ENCODE measurements around the gene ANK3. TPM values are rescaled to one million over a fixed set of nuclear protein-coding genes. Genes with fewer than 3 reads are reported as not detected.

The ANK3 gene
- total and polyA plus RNA-seq, 2 donors (not counting 3 experiments of a cell fraction or from before 2014, with no cell fraction given), result 0.88 to 8.5 TPM

DNA sequence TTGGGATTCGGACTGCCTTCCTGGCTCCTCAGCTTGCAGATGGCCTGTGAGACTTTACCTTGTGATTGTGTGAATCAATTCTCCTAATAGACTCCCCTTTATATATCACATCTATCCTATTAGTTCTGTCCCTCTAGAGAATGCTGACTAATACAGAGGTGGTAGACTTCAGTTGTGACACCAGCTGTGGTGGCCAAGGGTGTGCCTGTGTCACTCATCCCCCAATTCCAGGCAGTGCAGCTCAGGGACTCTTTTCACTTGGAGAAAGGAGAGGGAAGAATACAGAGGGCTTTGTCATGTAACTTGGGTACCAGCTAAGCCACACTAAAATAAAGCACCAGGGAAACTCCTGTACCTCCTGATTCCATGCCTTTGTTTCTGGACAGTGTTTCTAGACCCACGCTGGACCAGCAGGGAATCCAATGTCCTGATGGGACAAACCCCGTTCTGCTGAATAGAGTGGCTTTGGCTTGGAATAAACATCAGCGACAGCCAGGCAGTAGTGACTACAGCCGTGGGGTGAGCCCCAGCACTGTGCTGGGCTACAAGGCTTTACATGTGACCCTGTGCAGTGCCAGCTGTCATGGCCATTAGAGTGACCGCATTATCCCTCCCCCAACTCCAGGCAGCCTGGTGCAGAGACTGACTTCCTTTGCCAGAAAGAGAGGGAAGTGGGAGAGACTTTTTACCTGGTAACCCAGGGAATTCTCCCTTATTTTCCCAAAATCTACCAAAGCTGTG is 233.6 kb downstream of the ANK3 start:
- H3K9me3 ChIP-seq (replicated peaks; ENCODE audit: control insufficient read depth, insufficient read depth, low read length), result no peaks in the 10 kb centered on the region
- dilution Hi-C loops (cut with MboI; ENCODE audit: extremely low pct_ligation_motif_present, low sequenced_read_pairs) (no loop called here), intact Hi-C loops (cut with micrococcal nuclease) (no loop called here)
- BruUV-seq (replicated peaks), result no TSS peak
- no peak for TF ChIP-seq MYC (IDR thresholded peaks at IDR 0.05; ENCODE audit: low read depth, low read length)
- no peak for TF ChIP-seq POLR2A (IDR thresholded peaks at IDR 0.05; ENCODE audit: low read depth, low read length)
- no peak for TF ChIP-seq POLR2AphosphoS5 (IDR thresholded peaks at IDR 0.05; ENCODE audit: insufficient read depth, low read depth, low read length)
- TF ChIP-seq CTCF (IDR thresholded peaks at IDR 0.05; ENCODE audit: extremely low read depth in 1 of 2, insufficient read depth in 1 of 2, low read depth in 1 of 2, low read length in 2 of 2), result no peak
- TF ChIP-seq EZH2 (IDR thresholded peaks at IDR 0.05; ENCODE audit: borderline replicate concordance, low read depth, low read length, severe bottlenecking), result no peak
- TF ChIP-seq, protein P1, sequence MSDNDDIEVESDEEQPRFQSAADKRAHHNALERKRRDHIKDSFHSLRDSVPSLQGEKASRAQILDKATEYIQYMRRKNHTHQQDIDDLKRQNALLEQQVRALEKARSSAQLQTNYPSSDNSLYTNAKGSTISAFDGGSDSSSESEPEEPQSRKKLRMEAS (IDR thresholded peaks at IDR 0.05; ENCODE audit: insufficient read depth, insufficient read length), result no peak
- no peak for TF ChIP-seq FOS (IDR thresholded peaks at IDR 0.05; ENCODE audit: borderline replicate concordance, insufficient read depth, low read length)
- no peak for TF ChIP-seq GATA2 (IDR thresholded peaks at IDR 0.05; ENCODE audit: insufficient read depth, insufficient read length, low read depth, low read length)
- TF ChIP-seq JUN (IDR thresholded peaks at IDR 0.05; ENCODE audit: borderline replicate concordance, insufficient read depth, insufficient read length, low read depth), result no peak
- H3K4me1 ChIP-seq (ENCODE audit: control insufficient read depth, extremely low read depth, insufficient read depth, low read length), result no peaks in the 10 kb centered on the region
- no peaks in the 10 kb centered on the region for H4K20me1 ChIP-seq (replicated peaks; ENCODE audit: control insufficient read depth, extremely low read depth, insufficient read depth, low read length)
- no peaks in the 10 kb centered on the region for H3K27me3 ChIP-seq (ENCODE audit: control insufficient read depth in 2 of 2, insufficient read depth in 2 of 2, low read length in 2 of 2)
- H3K79me2 ChIP-seq (ENCODE audit: control insufficient read depth, insufficient read depth, low read length), result no peaks in the 10 kb centered on the region
- H3K4me2 ChIP-seq (ENCODE audit: insufficient read depth, low read length), result no peak overlapping the region
- CTCF ChIA-PET, result interaction anchor here (1.5 kb wide), 1 partner anchor 10 kb away, joined by 6 read pairs; no protein-coding TSS in a partner anchor
- no peaks in the 10 kb centered on the region for H3K9me1 ChIP-seq (replicated peaks; ENCODE audit: control insufficient read depth, extremely low read depth, insufficient read depth, low read length)
- no peak overlapping the region for H3K27ac ChIP-seq (ENCODE audit: insufficient read depth, low read depth, low read length)
- no peak for DNase-seq (ENCODE audit: low read depth, low spot score)
- no peak for FAIRE-seq
- POLR2A ChIA-PET, result no interaction called here
- H2AFZ ChIP-seq (ENCODE audit: low read depth, low read length), result no peak overlapping the region
- no peak overlapping the region for H3K9ac ChIP-seq (replicated peaks; ENCODE audit: extremely low read depth, insufficient read depth, low read length)
- H3K4me3 ChIP-seq (replicated peaks in 1 of 3; ENCODE audit: insufficient read depth in 1 of 3, low read depth in 1 of 3, low read length in 3 of 3), result no peak overlapping the region
- no peaks in the 10 kb centered on the region for H3K36me3 ChIP-seq (ENCODE audit: control insufficient read depth in 2 of 2, extremely low read depth in 1 of 2, insufficient read depth in 2 of 2, low read length in 2 of 2)
